Gastroesophageal sphincter (tissue), 3 donors: Measurements from ENCODE around the gene NKX2-1.

Experiments used
- CTCF ChIP-seq, 4 experiments: fragments of 200-600 bp in 2 of 4; fragments of 450-650 bp in 2 of 4; sonication (generic) in 1 of 4; IDR thresholded peaks; one replicate each; pipeline ENCODE4 v1.5.1; 2017 to 2019; ENCODE audit warnings: antibody characterized with exemption in 4 of 4, mild to moderate bottlenecking in 2 of 4, moderate library complexity in 2 of 4
- EP300 ChIP-seq: sonication (generic); formaldehyde crosslinking; IDR thresholded peaks from one replicate; pipeline ENCODE4 v1.6.1; 2017; ENCODE audit warnings: antibody characterized with exemption, mild to moderate bottlenecking
- POLR2A ChIP-seq, 2 donors: fragments of 450-650 bp; IDR thresholded peaks; one replicate each; pipeline ENCODE4 v1.6.1; 2017; ENCODE audit warnings: antibody characterized with exemption in 2 of 2, mild to moderate bottlenecking in 2 of 2, moderate library complexity in 1 of 2
- POLR2AphosphoS5 ChIP-seq: sonication (generic); formaldehyde crosslinking; IDR thresholded peaks from one replicate; pipeline ENCODE4 v1.6.1; 2017; ENCODE audit warnings: antibody characterized with exemption

GRCh38 chr14:36479344-36479743 lies 40.7 kb downstream of the NKX2-1 start:
- no peak for TF ChIP-seq POLR2A (IDR thresholded peaks at IDR 0.05)
- no peak for TF ChIP-seq CTCF (IDR thresholded peaks at IDR 0.05)
- TF ChIP-seq POLR2AphosphoS5: no peak
- TF ChIP-seq EP300: no peak
